Measurements from ENCODE around the gene DYNC1LI1.

GRCh38 chr3:32564195-32564594 is 6.5 kb downstream of the DYNC1LI1 start:
- TF ChIP-seq CTCF (conservative IDR thresholded peaks at IDR 0.05 in 1 of 2, IDR thresholded peaks at IDR 0.05 in 1 of 2; ENCODE audit: low read depth in 1 of 2, low read length in 2 of 2) (no peak), EZH2 (IDR thresholded peaks at IDR 0.05; ENCODE audit: low read length, missing control alignments) (no peak)
